Activated CD8-positive, alpha-beta memory T cell treated with anti-CD3 and anti-CD28 coated beads for 4 hours (primary cell): ENCODE measurements around the gene PTPRH.
"Not testable (repeated sequence)": the region's sequence is repeated elsewhere in the genome, so short reads cannot be mapped to it uniquely, and the experiment has no call there.

Source experiments
- DNase-seq, 2 donors: peaks; one replicate each; pipeline ENCODE4 v3.0.0-alpha.2; 2020; ENCODE audit warnings: low read depth in 2 of 2

Gene PTPRH

DNA sequence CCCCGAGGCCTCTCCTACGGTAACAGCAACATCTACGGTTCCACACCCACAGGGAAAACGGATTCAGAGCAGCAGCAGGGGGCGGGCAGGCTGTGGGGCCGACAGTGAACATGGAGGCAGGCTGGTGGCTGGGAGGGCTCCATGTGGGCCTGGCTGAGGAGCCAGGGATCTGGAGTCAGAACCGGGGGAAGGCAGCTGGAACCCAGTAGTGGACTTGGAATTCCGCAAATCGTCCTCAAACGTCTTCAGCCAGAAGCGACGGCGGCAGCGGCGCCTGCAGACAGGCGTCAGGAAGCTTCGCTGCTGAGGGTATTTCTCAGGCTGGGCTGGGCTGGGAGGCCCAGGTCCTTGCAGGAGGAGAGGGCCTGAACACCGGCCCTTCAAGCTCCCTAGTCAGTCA, 17.5 kb upstream of the PTPRH start:
- DNase-seq, result no peak

DNA sequence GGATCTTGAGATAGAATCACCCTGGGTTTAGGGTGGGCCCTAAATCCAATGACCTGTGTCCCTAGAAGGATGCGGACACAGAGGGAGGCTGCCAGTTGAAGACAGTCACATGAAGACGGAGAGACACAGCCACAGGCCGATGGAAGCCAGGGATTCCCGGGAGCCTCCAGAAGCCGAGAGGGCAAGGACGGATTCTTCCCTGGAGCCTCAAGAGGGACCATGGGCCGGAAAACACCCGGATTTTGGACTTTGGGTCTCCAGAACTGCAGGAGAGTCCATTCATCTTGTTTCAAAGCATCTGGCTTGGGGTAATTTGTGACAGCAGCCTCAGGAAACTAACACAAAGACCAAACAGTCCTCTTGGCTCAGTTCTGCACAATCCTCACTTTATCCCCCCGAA, 17.0 kb upstream of the PTPRH start:
- no peak for DNase-seq

DNA sequence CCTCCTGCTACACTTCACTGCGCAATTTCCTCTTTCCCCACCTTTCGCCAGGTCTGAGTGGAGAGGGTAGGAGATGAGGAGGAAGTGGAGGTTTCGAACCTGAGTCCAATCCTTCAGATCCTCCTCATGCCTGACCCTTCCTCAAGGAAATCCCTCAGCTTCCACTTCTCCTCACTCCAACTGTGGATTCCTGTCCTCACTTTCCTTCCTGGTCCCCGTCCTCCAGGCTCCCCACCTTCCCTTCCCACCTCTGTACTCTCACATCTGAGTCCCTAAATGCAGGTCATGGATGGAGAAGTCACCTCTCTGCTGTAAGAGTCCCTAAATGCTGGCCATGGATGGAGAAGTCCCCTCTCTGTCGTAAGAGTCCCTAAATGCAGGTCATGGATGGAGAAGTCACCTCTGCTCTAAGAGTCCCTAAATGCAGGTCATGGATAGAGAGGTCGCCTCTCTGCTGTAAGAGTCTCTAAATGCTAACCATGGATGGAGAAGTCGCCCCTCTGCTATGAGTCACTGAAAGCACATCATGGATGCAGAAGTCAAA, 16.2 kb upstream of the PTPRH start:
- no peak for DNase-seq

DNA sequence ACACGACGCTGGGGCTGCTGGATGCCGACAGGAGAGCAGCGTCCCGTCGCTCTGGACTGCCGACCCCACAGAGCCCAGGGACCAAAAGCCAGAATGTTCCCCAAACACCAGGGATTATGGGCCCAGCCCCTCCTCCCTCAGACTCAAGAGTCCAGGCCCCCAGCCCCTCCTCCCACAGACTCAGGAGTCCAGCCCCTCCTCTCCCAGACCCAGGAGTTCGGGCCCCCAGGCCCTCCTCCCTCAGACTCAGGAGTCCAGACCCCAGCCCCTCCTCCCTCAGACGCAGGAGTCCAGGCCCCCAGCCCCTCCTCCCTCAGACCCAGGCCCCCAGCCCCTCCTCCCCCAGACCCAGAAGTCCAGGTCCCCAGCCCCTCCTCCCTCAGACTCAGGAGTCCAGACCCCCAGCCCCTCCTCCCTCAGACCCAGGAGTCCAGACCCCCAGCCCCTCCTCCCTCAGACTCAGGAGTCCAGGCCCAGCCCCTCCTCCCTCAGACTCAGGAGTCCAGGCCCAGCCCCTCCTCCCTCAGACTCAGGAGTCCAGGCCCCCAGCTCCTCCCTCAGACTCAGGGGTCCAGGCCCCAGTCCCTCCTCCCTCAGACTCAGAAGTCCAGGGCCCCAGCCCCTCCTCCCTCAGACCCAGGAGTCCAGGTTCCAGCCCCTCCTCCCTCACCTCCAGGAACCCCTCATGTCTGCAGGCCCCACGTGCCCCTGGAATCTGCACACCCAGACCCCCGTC, 15.5 kb upstream of the PTPRH start:
- not testable (repeated sequence) for DNase-seq

DNA sequence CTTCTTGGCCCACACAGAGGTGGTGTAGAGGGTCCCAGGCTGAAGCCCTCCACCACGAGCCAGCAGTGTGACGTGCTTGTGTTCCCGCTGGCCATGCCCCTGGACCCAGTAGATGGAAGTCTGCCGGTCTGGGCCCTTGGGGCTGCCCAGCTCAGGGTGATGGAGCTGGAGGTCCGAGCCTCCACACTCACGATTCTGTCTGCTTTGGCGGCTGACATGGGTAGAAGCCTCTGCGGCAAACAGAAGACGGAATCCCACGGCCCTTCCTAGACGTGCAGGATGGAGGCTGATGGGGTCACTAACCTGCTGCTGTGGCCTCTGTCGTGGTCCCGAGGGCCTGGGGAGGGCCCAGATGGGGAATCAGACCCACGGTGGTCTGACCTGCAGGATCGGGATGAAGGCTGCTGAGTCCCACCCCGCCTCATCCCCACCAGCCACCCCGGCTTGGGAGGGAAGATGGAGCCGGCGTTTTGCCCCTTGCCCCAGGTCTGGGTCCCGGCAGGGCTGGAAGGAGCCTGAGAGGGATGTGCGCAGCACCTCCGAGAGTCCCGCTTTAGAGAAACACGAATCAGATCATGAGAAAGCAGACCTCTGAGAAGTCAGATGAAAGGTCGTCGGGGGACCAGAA, 14.9 kb upstream of the PTPRH start:
- DNase-seq, result no peak

DNA sequence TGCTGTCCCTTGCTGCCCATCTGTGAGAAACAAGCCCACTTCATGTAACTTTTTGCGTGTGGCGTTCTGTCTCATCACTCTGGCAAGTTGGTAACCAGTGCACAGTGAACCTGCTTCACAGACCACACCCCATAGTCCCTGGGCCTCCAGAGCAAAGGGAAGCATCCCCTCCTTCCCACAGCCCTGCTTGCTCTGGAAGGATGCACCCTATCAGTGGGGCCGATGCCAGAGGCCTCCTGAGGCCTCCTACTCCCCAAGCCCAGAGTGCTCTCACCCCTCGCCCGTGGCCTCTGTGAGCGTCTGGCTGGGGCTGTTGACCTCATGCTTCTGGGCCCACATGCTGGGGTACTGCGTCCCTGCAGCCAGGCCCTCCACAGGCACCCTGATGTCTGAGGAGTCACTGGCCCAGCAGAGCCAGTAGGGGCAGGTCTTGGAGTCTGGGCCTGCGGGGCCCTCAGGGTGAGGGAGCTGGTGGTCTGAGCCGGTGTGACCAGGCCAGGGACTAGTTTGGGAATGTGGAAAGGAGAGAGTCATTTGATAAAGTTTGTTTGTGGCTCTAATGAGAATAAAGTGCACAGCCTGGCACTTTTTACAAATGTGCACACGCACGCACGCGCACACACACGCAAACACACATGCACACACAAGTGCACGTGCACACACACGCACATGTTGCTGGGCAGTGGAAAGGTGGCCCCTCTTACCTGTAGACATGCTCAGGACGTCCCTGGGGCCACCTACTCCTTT, 14.2 kb upstream of the PTPRH start:
- no peak for DNase-seq

DNA sequence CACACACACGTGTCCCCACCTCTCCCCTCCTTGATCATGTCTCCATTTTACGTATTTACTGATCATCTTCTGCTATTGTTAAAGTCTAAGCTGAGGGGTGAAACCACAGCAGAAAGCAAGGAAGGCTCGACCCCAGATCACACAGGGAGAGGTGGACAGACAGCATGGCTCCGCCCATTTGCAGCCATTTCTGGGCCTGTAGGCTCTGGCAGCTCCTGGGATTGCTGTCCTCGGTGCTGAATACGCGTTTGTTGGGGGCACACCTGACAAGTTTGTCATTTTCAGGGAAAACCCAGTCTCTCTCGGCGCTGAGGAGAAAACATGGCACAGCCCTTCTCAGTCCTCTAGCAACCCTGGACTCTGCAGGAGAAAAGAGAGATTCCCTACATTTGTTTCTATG, 11.2 kb upstream of the PTPRH start:
- no peak for DNase-seq

DNA sequence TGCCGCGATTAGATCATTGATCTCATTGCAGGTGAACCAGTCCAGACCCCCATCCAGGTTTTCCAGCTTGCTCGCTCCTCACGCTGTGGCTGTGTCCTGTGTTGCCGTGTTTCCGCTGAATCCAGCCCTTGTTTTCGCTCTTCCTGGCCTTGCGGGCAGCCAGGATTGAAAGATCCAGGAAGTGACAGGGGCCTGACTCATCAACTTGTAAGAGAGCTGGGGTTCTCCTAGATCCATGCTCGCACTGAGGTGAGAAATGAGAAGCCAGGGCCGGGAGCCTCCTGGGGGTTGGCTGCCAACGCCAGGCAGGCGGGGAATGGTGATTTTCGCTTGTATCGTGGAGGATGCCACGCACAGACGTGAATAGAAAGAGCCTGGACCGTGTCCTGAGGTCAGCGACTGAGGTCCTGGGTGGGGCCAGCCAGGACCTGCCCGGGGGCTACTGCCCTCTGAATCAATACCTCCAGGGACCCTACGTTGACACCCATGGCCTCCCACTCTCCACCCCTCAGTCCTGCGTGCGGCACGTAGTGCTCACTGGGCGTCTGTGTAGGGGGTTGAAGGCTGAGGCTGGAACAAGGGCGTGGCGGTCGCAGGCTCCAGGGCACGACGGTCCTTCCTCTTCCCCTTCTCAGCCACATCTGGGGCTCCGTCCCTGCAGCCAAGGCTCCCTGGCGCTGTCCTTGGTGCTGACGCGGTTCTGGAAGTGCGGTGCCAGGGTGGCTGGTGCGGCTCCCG, 7.3 kb upstream of the PTPRH start:
- no peak for DNase-seq

DNA sequence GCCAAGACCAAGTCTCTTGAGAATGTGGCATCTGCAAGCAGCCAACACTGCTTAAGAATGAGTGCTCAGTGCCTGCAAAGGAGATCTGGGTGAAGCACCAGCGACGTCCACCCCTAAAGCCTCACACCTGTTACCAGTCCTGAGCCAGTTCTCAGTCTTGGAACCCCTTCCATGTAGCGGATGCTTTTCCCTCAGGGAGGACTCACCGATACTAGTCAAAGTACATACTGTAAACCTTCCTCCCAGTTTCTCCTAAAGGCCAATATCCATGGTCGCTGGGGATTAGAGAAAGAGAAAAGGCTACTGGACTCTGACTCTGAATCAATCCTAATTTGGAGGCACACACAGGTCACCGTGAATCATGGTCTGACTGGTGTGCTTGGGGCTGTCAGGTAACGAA, 4.2 kb upstream of the PTPRH start:
- DNase-seq, result no peak

DNA sequence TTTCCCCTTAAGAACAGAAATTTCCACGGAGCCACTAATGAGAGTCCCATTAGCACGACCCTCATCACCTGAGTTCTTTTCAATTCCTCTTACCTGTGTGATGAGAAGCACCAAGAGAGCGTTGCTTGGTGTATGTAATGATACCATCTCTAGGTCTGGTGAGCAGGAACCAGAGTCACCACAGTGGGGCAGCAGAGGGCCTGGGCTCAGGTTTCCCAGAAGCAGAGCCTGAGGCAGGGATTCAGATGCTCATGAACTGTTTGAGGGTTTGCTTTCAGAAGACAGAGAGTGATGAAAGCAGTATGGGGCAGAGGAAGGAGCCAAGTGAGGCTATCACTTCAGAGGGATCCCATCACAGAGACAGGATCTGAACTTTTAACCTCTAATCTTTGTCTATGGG, 3.1 kb upstream of the PTPRH start:
- no peak for DNase-seq

DNA sequence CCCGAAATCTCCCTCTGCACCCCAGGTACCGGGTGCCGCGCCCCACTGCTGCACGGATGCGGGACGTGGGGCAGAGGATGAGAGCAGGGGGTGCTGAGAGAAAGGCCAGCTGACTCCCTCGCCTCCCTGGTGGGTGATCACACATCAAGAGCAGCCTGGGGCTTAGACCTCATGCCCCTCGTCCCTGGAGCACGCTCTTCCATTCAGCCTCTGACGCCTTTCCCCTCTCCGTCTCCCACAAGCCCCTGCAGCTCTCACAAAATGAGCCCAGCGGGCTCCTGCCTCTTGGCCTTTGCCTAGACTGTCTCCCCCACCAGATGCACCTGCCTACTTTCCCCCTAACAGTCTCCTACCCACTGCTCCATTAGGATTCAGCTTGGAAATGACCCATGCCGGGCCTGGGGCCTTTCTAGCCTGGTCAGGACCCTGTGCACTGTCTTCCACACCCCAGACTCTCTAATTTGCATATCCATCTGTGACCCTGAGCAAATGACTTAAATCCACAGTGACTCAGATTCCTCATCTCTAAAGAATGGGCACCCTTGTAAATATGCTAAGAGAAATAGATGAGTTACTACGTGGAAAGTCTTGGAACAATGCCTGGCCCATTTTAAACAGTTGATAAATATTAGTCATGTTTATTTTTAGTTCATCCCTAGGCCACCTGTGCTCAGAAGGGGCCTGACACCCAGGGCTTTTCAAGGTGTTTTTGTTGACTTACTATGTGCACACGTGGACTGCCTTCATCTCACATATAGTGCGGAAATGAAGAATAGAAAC, 582 bp upstream of the PTPRH start:
- DNase-seq, result no peak

DNA sequence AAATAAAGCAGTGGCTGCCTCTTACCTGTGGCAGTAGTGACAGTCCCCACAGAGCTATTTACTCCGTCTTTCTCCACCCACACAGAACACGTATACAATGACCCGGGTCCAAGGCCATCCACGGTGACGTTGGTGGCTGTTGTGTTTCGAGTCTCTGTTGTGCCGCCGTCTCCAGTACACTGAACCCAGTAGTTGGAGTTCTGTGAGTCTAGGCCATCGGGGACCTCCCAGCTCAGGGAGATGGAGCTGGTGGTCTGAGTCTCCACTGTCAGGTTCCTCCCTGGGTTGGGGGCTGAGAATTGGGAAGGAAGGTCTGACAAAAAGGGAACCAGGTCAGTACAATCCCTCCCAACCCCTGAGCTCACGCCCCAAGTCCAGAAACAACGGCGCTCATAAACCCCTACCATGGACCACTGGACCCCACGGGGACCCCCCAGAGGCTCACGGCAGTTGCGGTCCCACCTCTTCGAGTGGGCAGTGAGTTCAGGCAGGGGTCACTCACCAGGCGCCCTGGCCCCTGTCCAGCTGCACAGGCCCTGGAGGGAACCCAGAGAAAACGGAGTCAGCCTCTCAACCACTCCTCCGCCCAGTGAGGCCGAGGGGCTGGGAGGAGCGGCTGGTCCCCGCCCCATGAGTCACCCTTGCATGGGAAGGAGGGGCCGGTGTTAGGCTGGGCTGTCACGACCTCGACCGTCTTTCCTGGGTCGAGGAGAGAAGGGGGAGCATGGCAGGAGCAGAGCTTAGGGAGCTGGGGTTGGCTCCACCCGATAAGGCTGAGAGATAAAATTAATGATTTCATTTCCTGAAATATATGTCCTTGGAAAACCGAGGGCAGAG, 2.4 kb downstream of the PTPRH start:
- peak in 1 of 2 donors; percentile 14 for DNase-seq

DNA sequence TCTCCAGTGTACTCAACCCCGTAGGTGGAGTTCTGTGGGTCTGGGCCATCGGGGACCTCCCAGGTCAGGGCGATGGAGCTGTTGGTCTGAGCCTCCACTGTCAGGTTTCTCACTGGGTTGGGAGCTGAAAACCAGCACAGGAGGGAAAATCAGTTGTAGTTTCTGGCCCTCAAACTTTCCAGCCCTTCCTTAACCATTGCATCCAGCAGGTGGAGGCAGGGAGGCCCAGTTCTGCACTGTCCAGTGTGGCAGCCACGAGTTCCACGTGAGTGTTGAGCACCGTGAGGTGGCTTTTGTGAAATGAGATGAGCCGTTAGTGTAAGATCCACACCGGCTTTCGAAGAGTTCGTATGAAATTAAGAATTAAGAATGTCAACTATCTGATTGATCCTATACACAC, 7.1 kb downstream of the PTPRH start:
- not testable (repeated sequence) for DNase-seq

DNA sequence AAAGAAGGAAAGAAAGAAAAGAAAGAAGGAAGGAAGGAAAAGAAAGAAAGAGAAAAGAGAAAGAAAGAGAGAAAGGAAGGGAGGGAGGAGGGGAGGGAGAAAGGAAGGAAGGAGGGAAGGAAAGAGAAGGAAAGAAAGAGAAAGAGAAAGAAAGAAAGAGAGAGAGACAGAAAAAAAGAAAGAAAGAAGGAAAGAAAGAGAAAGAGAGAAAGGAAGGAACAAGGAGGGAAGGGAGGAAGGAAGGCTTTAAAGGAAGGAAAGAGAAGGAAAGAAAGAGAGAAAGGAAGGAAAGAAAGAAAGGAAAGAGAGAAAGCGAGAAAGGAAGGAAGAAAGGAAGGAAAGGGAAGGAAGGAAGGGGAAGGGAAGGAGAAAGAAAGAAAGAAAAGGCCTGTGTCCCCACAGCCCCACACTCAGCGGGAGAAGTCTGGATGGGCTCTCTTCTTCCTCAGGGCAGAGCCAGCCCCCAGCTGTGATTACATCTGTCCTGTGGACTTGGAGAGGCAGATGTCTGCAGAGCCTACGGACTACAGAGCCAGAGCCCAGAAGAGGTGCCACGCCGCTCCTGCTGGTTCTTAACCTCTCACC, 9.6 kb downstream of the PTPRH start:
- DNase-seq, result no peak

DNA sequence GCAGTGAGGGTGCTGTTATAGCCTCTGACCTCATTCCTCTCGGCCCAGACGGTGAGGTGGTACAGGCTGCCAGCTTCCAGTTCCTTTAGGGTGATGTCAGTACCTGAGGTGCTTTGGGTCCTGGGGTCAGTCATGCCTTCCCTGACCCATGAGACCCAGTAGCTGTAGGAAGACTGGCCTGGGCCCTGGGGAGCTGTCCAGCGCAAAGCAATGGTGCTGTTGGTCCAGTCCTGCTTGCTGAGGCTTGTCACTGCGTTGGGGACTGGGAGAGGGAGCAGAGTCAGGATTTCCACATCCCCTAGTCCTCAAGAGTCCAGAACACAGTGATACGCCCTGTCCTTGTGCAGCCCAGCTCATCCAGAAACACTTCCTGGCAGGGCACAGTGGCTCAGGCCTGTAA, 10.7 kb downstream of the PTPRH start:
- DNase-seq, result no peak

DNA sequence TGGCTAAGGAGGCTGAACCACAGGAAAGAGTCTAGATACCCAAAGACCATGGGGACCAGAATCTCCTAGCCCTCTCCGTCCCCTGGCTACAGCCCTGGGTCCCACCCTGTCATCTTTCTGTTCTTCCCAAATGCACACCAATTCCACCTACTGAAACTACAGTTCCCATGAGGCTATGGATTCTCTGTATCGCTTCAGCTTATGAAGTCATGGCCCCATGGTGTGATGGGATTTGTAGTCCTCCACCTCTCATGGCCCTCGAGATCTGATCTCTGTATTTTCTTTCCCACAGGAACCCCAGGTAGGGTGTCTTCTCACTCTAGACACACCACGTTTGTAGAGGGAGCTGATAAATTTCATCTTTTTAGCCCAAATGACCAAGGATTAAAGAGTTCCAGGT, 11.8 kb downstream of the PTPRH start:
- no peak for DNase-seq

DNA sequence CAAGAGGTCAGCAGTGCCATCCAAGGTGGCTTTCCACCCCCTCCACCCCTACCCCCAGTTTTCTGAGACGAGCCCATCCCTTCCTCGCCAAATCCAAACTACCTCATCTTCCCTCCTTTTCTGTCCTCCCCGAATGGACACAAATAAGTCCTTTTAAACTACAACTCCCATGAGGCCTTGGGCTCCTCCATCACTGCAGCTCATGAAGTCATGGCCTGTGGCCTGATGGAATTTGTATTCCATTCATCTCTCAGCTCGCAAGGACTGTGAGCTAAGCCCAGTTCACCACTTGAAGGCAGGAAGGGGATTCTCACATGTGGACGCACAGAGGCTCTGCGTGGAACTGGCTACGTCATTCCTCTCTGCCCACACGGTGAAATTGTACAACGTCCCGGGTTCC, 12.5 kb downstream of the PTPRH start:
- DNase-seq, result no peak

DNA sequence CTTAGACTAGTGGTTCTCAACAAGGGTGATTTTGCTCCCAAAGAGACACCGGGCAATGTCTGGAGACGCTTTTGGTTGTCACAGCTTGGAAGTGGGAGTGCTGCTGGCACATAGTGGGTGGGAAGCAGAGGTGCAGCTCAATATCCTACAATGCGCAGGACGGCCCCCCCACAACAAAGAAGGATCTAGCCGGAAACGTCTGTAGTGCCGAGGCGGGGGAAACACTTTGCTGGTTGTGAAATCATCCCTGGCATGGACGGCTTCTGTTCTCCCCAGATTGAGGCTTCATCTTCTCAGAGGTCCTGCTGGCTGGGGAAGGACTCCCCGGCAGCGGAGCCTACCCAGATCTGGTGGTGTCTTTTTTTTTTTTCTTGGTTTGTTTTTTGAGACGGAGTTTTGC, 15.8 kb downstream of the PTPRH start:
- no peak for DNase-seq

DNA sequence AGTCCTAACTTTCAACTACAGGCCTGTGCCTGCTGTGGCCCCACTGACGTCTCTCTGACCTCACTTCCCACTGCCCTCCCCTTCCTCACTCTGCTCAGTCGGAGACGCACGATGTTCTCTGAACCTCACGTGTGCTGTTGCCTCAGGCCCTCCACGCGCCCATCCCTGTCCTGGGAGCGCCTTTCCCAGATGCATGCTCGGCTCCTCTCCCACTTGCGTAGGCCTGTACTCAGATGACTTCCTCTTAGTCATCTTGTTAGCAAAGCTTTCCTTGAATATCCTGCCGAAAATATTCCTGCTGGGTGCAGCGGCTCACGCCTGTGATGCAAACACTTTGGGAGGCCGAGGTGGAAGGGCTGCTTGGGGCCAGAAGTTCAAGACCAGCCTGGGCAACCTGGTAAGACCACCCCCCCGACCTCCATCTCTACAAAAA, 19.9 kb downstream of the PTPRH start:
- DNase-seq, result no peak

DNA sequence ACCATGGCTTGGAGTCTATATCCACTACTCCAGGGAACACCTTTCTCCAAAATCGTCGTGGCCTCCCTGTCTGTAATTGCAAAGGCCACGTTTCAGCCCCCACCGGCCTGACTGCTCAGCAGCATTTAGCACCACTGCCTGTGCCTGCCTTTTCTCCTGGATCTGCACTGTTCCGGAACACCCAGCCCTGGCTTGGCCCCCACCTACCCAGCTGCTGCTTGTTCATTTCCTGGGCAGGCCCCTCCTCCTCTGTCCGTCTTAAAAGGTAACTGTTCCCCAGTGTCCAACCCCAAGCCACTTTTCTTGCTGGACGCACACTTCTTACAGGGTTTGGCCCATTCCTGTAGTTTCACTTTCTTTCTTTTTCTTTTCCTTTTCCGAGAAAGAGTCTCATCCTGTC, 20.7 kb downstream of the PTPRH start:
- DNase-seq, result no peak
